Measurements from ENCODE around the gene S100A10. TPM values are rescaled to one million over a fixed set of nuclear protein-coding genes. Genes with fewer than 3 reads are reported as not detected.

The S100A10 gene
- polyA plus RNA-seq, 1 donor from 2014 or later: 24.5 TPM

DNA sequence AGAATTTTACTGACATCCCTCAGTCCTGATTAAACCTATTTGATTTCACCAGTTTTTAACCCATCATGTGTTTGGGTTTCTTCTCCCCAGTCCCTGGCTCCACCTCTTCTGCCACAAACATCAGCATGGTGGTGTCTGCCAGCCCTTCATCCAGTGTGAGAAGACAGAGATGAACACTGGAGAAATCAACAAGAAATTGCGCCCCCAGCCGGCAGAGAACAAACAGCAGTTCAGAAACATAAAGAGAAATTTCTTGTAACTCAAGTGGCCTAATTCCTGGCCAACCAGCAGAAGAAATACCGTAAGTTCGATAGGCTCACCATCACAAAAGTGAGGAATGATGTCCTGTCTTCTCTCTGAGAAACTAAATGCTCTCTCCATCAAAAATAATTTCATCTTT, 24.9 kb upstream of the S100A10 start:
- H3K36me3 ChIP-seq (ENCODE audit: insufficient read depth, low read length): no peaks in the 10 kb centered on the region
- H3K9ac ChIP-seq (ENCODE audit: low read length): no peak overlapping the region
- no peak overlapping the region for H3K4me2 ChIP-seq (ENCODE audit: low read length)
- no peak overlapping the region for H3K4me3 ChIP-seq (ENCODE audit: low read length)
- no peaks in the 10 kb centered on the region for H3K79me2 ChIP-seq (replicated peaks; ENCODE audit: insufficient read depth, low read length)
- no peaks in the 10 kb centered on the region for H3K9me2 ChIP-seq (ENCODE audit: insufficient read depth, low read length)
- H3K27ac ChIP-seq (ENCODE audit: low read length): no peak overlapping the region
- H3K9me3 ChIP-seq (ENCODE audit: low read length): no peaks in the 10 kb centered on the region
- no peaks in the 10 kb centered on the region for H3K27me3 ChIP-seq (ENCODE audit: insufficient read depth, low read depth, low read length)
- H4K20me1 ChIP-seq (ENCODE audit: insufficient read depth): no peaks in the 10 kb centered on the region
- no peaks in the 10 kb centered on the region for H3F3A ChIP-seq (ENCODE audit: insufficient read depth, low read length, poor library complexity, severe bottlenecking)
- TF ChIP-seq, protein P1, sequence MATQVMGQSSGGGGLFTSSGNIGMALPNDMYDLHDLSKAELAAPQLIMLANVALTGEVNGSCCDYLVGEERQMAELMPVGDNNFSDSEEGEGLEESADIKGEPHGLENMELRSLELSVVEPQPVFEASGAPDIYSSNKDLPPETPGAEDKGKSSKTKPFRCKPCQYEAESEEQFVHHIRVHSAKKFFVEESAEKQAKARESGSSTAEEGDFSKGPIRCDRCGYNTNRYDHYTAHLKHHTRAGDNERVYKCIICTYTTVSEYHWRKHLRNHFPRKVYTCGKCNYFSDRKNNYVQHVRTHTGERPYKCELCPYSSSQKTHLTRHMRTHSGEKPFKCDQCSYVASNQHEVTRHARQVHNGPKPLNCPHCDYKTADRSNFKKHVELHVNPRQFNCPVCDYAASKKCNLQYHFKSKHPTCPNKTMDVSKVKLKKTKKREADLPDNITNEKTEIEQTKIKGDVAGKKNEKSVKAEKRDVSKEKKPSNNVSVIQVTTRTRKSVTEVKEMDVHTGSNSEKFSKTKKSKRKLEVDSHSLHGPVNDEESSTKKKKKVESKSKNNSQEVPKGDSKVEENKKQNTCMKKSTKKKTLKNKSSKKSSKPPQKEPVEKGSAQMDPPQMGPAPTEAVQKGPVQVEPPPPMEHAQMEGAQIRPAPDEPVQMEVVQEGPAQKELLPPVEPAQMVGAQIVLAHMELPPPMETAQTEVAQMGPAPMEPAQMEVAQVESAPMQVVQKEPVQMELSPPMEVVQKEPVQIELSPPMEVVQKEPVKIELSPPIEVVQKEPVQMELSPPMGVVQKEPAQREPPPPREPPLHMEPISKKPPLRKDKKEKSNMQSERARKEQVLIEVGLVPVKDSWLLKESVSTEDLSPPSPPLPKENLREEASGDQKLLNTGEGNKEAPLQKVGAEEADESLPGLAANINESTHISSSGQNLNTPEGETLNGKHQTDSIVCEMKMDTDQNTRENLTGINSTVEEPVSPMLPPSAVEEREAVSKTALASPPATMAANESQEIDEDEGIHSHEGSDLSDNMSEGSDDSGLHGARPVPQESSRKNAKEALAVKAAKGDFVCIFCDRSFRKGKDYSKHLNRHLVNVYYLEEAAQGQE (IDR thresholded peaks at IDR 0.05; ENCODE audit: borderline replicate concordance): no peak
- TF ChIP-seq SMC3 (conservative IDR thresholded peaks at IDR 0.05; ENCODE audit: poor library complexity): no peak
- TF ChIP-seq, protein P2, sequence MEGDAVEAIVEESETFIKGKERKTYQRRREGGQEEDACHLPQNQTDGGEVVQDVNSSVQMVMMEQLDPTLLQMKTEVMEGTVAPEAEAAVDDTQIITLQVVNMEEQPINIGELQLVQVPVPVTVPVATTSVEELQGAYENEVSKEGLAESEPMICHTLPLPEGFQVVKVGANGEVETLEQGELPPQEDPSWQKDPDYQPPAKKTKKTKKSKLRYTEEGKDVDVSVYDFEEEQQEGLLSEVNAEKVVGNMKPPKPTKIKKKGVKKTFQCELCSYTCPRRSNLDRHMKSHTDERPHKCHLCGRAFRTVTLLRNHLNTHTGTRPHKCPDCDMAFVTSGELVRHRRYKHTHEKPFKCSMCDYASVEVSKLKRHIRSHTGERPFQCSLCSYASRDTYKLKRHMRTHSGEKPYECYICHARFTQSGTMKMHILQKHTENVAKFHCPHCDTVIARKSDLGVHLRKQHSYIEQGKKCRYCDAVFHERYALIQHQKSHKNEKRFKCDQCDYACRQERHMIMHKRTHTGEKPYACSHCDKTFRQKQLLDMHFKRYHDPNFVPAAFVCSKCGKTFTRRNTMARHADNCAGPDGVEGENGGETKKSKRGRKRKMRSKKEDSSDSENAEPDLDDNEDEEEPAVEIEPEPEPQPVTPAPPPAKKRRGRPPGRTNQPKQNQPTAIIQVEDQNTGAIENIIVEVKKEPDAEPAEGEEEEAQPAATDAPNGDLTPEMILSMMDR (IDR thresholded peaks at IDR 0.05; ENCODE audit: poor library complexity, severe bottlenecking): no peak
- no peak for TF ChIP-seq EZH2 (IDR thresholded peaks at IDR 0.05; ENCODE audit: borderline replicate concordance, insufficient read depth, low read length, poor library complexity, severe bottlenecking)
- no peak for TF ChIP-seq TAF1 (IDR thresholded peaks at IDR 0.05; ENCODE audit: low read depth)
- TF ChIP-seq MXI1 (conservative IDR thresholded peaks at IDR 0.05; ENCODE audit: poor library complexity, severe bottlenecking): no peak
- no peak for TF ChIP-seq RAD21 (conservative IDR thresholded peaks at IDR 0.05)
- no peak for TF ChIP-seq EP300 (conservative IDR thresholded peaks at IDR 0.05; ENCODE audit: poor library complexity, severe bottlenecking)
- TF ChIP-seq POLR2AphosphoS5 (IDR thresholded peaks at IDR 0.05): no peak
- no peak overlapping the region for H2AFZ ChIP-seq (ENCODE audit: low read depth, low read length)

DNA sequence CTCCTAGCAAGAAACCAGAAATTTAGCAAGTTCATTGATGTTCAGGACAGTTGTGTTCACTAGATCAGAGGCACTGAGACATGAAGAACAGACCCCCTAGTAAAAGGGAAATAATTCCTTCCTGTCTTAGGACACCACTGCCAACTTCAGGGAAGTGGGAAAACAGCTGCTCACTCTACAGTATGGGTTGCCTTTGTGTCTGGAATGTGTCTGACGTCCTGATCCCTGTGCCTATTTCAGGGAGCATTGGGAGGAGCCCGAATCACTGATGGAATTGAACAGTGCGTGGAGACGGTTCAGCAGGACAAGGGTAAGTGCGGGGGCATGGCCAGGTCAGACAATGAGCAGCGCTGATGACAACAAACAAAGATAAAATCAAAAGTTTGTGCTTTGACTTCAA, 22.1 kb upstream of the S100A10 start:
- H2AFZ ChIP-seq (ENCODE audit: low read depth, low read length): no peak overlapping the region
- TF ChIP-seq EZH2 (IDR thresholded peaks at IDR 0.05; ENCODE audit: borderline replicate concordance, insufficient read depth, low read length, poor library complexity, severe bottlenecking) (no peak), RAD21 (conservative IDR thresholded peaks at IDR 0.05) (no peak), POLR2AphosphoS5 (IDR thresholded peaks at IDR 0.05) (no peak), MXI1 (conservative IDR thresholded peaks at IDR 0.05; ENCODE audit: poor library complexity, severe bottlenecking) (no peak), TAF1 (IDR thresholded peaks at IDR 0.05; ENCODE audit: low read depth) (no peak), EP300 (conservative IDR thresholded peaks at IDR 0.05; ENCODE audit: poor library complexity, severe bottlenecking) (no peak), SMC3 (conservative IDR thresholded peaks at IDR 0.05; ENCODE audit: poor library complexity) (no peak)
- TF ChIP-seq, protein P1 (IDR thresholded peaks at IDR 0.05; ENCODE audit: borderline replicate concordance): no peak
- TF ChIP-seq, protein P2 (IDR thresholded peaks at IDR 0.05; ENCODE audit: poor library complexity, severe bottlenecking): no peak
- H3K36me3 ChIP-seq (ENCODE audit: insufficient read depth, low read length): no peaks in the 10 kb centered on the region
- H3K79me2 ChIP-seq (replicated peaks; ENCODE audit: insufficient read depth, low read length): no peaks in the 10 kb centered on the region
- no peak overlapping the region for H3K4me2 ChIP-seq (ENCODE audit: low read length)
- H3F3A ChIP-seq (ENCODE audit: insufficient read depth, low read length, poor library complexity, severe bottlenecking): no peaks in the 10 kb centered on the region
- H3K9ac ChIP-seq (ENCODE audit: low read length): no peak overlapping the region
- H3K27ac ChIP-seq (ENCODE audit: low read length): no peak overlapping the region
- H3K9me3 ChIP-seq (ENCODE audit: low read length): no peaks in the 10 kb centered on the region
- no peaks in the 10 kb centered on the region for H4K20me1 ChIP-seq (ENCODE audit: insufficient read depth)
- no peaks in the 10 kb centered on the region for H3K9me2 ChIP-seq (ENCODE audit: insufficient read depth, low read length)
- H3K4me3 ChIP-seq (ENCODE audit: low read length): no peak overlapping the region
- no peaks in the 10 kb centered on the region for H3K27me3 ChIP-seq (ENCODE audit: insufficient read depth, low read depth, low read length)
